Stimulated activated CD4-positive, alpha-beta T cell treated with anti-CD3 and anti-CD28 coated beads, TNF-alpha, amount 100 ng/mL, for 4 hours (primary cell): Measurements from ENCODE around the gene MAIP1.

Experiments
- DNase-seq, 3 experiments: peaks; one replicate each; pipeline ENCODE4 v3.0.0-alpha.2; 2020; ENCODE audit warnings: low read depth in 3 of 3

Gene MAIP1

GRCh38 chr2:199989822-199990221 is 34.4 kb downstream of the MAIP1 start:
- DNase-seq: no peak

DNA sequence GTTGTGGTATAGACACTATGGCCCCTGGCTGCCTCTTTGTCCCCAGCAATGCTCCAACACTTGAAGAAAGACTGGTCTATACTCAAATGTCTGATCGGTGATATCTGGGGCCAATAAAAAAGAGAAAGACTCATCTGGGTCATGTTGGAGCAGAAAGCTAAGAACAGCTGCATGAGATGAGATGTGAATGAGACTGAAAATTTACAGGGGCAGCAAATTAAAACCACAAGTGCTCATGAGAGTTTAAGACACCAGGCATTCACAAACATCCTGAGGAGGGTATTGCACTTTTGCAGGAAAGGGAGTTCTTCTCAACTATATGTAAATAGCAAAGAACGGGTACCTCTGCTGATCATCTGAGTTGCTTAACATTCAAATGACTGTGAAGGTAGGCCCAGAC is 36.3 kb downstream of the MAIP1 start:
- DNase-seq: no peak

DNA sequence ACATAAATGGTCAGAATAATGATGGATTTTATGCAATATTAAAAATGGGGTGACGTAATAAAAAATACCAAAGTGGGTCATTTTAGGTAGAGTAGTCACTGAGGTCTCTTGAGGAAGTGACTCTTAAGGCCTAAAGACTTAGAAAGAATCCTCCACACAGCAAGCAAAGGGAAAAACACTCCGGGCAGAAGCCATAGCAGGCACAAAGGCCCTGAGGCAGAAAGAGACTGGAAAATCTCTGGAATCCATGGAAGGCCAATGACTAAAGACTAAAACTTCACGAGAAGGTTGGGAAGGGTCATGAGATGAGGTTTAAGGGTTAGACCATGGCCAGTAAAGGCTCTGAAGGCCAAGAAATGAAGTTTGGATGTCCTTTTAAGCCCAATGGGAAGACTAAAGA is 36.9 kb downstream of the MAIP1 start:
- DNase-seq: no peak

DNA sequence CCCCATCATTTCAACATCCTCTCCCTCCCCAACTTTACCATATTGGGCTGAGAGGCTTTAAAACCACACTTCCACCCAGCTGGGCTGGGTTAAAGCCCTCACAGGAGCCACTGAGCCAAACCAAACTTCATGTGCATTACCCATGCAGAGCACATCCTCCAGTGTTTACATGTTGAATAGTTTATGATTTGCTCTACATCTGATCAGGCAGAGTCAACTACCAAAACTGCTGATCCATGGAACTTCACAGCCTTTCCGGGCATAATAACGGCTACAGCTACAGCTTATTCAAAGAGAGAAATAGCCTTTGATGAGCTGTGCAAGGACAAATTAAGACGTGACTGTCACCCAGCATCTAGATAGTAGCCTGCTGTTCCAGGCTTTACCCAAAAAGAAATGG is 39.0 kb downstream of the MAIP1 start:
- no peak for DNase-seq

DNA sequence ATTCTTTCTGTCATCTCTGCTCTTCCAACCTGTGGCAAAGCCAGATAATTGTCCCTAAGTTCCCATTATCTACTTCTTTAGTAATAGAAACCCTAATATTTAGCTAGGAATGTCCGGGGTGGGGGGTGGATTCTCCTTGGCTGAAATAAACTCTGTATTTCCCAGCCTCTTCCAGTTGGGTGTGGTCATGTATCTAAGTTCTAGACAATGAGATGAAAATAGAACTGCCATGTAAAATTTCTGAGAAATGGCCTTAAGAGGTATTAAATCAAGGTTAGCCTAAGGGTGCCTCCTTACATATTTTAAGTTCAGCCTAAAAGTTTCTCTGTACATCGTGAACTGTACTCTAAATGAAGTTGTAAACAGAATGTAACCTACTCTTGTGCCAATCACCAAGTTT is 39.5 kb downstream of the MAIP1 start:
- DNase-seq: no peak

GRCh38 chr2:199997296-199997695 is 41.9 kb downstream of the MAIP1 start:
- no peak for DNase-seq

- DNase-seq: no peak
These were observed 43.8 kb downstream of the MAIP1 start for GRCh38 chr2:199999166-199999565.

DNA sequence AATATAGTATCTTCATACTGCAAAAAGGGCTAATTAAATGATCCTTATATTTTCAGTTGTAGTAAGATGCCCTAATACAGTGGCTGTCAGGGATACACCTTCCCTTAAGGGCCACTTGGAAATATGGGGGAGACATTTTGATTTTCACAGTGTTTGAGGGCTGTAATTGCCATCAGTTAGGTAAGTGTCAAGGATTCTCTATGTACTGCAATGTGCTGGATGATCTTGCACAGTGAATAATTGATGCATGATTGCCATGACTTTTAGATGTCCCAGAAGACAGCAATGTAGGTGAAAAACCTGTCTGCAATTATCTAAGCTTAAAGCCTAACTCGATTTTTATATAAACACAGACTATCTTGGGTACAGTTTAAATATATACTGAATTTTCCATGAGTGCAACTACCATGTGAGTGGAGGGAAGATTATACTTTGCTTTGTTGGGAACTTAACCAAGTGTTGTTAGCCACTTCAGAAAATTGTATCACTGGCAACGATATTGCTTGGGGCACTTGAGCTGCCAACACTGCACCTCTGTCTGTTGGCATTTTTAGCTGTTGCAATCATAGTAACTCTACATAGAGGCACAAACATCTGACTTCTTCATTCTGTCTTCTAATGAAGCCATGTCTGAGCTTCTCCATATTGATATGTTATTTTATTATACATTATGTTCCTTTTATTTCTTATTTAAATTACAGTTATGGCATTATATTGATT is 45.2 kb downstream of the MAIP1 start:
- no peak for DNase-seq

GRCh38 chr2:200003444-200003843 is 48.1 kb downstream of the MAIP1 start:
- DNase-seq: no peak

GRCh38 chr2:200005675-200006074 is 50.3 kb downstream of the MAIP1 start:
- no peak for DNase-seq

DNA sequence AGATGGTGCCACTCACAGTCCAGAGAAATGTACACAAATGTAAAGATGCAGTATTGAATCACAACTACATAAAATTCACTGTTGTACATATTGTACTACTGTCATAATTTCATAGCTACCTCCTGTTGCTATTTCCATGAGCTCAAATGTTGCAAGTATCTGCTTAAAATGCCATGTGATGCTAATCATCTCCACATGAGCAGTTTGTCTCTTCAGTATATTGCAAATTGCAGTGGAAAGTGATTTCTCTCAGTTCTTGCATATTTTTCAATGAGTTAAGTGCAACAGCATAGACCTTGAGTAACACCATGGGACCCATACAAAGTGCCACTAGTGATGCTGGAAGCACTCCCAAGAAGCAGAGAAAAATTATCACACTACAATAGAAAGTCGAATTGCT is 51.9 kb downstream of the MAIP1 start:
- DNase-seq: no peak

DNA sequence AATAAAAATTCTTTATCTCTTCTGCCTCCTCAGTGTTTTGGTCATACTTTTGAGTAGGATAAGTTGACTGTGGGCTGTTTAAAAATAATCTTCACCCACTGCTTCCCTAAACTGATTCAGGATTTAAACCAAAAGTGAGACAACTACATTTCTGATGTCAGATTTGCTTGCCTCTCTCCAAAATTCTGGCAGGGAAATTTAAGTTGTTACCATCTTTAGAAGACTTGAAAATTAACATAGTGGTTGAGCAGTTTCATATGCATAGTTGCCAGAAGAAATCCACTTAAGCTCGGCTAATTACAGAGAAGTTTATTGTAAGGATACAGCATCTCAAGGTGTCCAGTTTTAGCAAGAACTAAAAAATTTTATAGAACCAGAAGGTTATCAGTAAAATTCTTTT is 57.0 kb downstream of the MAIP1 start:
- no peak for DNase-seq
